ENCODE data around the gene MAPK8IP1. TPM values are rescaled to one million over a fixed set of nuclear protein-coding genes. Genes with fewer than 3 reads are reported as not detected.
"Not testable (repeated sequence)": the region's sequence is repeated elsewhere in the genome, so short reads cannot be mapped to it uniquely, and the experiment has no call there.

The MAPK8IP1 gene
- total RNA-seq, 1 donor from 2014 or later = 3.1 TPM

GRCh38 chr11:45892856-45893255, 7.4 kb downstream of the MAPK8IP1 start:
- no peak for DNase-seq

GRCh38 chr11:45894555-45895247, 9.2 kb downstream of the MAPK8IP1 start:
- no peak for DNase-seq

- no peak for DNase-seq
Observed at GRCh38 chr11:45895553-45896259, 10.3 kb downstream of the MAPK8IP1 start.

DNA sequence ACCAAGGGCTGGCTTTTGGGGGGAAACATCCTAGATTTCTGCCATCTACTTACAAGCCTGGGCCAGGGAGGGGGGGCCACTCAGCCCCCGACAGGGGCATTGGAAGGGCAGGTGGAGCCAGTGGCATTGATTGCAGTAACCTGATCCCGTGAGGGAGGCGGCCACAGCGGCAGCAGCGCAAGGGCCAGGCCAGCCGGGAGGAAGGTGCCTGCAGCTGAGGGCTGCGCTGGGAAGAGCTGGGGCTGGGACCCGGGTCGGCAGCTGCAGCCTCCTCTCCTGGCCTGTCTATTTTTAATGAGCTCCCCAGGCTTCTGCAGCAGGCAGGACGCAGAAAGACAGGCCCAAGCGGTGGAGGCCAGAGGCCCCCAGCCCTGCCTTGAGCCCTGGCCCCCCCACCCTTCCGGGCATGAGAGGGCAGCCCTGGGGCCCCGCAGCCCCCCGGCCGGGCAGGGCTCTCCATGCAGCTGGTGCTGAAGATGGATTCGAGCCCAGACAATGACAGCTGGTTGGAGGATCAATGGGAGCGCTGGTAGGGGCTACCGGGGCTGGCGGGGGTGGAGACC, 11.1 kb downstream of the MAPK8IP1 start:
- no peak for DNase-seq

- DNase-seq = no peak
Observed at GRCh38 chr11:45897556-45897955, 12.1 kb downstream of the MAPK8IP1 start.

DNA sequence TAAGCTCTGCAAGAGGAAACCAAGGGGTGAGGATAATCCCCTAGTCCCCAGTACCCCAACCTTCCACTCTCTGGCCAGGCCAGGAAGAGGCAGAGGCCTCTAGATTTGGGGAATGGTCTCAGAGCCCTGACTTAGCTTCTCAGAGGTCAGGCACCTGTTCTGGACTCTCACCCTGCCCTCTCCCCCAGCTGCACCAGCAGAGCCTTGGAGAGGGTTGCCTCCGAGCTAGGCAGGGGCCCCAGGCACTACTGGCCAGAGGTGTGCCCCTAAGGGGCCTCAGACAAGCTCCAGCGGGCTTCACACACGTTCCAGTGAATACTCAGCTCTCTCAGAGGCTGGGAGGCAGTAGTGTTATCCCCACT, 13.6 kb downstream of the MAPK8IP1 start:
- no peak for DNase-seq

DNA sequence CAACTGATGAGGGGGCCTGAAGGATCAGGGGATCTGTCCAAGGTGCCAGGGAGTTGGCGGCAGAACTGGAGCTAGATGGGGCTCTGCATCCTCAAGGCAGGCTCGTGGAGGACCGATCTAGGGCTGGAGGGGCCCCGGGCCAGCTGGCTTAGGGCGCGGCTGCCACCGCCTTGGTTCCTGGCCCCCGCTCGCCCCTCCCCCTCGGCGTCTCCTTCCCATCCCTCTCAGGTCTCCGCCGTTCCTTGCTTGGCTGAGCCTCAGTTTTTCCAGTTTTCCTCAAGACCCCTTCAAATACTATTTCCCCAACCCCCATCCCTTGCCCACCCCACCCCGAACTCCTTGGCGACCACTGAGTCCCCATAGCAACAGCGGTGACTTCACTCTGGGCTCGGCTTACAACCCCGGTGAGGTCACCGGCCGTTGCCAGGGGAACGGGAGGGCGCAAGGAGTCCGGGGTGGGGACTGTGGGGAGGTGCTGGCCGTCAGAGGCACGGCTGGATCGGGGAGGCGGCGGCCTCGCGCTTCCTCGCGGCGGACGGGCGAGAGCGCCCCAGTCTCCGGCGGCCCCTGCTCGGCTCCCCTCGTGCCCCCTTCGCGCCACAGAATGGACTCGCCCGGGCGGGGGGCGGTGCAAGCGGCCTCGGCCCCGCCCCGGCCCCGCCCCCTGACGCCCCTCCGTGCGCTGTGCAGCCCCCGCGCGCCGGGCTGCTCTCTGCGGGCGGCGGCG, 14.2 kb downstream of the MAPK8IP1 start:
- DNase-seq = peak; percentile 78

GRCh38 chr11:45900175-45900800, 14.8 kb downstream of the MAPK8IP1 start:
- DNase-seq = not testable (repeated sequence)

GRCh38 chr11:45900916-45901617, 15.6 kb downstream of the MAPK8IP1 start:
- no peak for DNase-seq

GRCh38 chr11:45901626-45902025, 16.2 kb downstream of the MAPK8IP1 start:
- no peak for DNase-seq

DNA sequence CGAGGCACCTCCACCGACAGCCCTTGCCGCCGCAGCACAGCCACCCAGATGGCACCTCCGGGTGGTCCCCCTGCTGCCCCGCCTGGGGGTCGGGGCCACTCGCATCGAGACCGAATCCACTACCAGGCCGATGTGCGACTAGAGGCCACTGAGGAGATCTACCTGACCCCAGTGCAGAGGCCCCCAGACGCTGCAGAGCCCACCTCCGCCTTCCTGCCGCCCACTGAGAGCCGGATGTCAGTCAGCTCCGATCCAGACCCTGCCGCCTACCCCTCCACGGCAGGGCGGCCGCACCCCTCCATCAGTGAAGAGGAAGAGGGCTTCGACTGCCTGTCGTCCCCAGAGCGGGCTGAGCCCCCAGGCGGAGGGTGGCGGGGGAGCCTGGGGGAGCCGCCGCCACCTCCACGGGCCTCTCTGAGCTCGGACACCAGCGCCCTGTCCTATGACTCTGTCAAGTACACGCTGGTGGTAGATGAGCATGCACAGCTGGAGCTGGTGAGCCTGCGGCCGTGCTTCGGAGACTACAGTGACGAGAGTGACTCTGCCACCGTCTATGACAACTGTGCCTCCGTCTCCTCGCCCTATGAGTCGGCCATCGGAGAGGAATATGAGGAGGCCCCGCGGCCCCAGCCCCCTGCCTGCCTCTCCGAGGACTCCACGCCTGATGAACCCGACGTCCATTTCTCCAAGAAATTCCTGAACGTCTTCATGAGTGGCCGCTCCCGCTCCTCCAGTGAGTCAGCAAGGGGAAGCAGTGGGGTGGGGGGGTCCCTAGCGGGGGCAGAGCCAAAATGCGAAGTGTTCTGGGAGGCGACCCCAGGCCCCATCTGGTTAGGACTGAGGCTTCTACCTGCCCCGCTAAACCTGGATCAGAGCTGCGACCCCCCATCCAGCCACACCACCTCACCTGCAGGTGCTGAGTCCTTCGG, 17.3 kb downstream of the MAPK8IP1 start:
- no peak for DNase-seq

- DNase-seq = no peak
Observed at GRCh38 chr11:45904309-45904915, 19.0 kb downstream of the MAPK8IP1 start.

- no peak for DNase-seq
Observed at GRCh38 chr11:45905095-45905494, 19.6 kb downstream of the MAPK8IP1 start.

DNA sequence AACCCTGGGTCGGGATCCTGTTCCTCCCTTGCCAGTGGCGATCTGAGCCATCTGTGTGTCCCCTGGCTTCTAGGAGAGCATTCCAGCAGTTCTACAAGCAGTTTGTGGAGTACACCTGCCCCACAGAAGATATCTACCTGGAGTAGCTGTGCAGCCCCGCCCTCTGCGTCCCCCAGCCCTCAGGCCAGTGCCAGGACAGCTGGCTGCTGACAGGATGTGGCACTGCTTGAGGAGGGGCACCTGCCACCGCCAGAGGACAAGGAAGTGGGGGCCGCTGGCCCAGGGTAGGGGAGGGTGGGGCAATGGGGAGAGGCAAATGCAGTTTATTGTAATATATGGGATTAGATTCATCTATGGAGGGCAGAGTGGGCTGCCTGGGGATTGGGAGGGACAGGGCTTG, 20.1 kb downstream of the MAPK8IP1 start:
- not testable (repeated sequence) for DNase-seq

DNA sequence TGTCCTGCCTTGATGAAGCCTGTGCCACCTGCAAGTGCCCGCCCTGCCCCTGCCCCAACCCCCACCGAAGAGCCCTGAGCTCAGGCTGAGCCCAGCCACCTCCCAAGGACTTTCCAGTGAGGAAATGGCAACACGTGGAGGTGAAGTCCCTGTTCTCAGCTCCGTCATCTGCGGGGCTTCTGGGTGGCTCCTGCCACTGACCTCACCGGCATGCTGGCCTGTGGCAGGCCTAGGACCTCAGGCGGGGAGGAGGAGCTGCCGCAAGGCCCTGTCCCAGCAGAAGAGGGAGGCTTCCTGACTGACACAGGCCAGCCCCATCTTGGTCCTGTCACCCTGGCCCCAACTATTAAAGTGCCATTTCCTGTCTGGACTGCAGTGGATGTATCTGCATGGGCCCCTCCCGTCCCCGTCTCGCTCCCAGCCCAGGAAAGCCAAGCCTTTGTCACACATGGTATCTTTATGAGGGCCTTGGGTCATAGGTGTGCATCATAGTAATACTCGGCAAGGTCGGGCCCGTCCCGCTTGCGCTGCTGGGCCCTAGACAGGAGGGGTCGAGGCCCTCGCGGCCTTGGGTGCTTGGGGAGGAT, 20.7 kb downstream of the MAPK8IP1 start:
- peak; percentile 12 for DNase-seq

- DNase-seq = no peak
Observed at GRCh38 chr11:45906965-45907611, 21.6 kb downstream of the MAPK8IP1 start, which contains the start of gene FREY1. Gene FREY1, minus strand, starts transcription at chr11:45907271. Its CDS starts 26 bp downstream, at chr11:45907245.

DNA sequence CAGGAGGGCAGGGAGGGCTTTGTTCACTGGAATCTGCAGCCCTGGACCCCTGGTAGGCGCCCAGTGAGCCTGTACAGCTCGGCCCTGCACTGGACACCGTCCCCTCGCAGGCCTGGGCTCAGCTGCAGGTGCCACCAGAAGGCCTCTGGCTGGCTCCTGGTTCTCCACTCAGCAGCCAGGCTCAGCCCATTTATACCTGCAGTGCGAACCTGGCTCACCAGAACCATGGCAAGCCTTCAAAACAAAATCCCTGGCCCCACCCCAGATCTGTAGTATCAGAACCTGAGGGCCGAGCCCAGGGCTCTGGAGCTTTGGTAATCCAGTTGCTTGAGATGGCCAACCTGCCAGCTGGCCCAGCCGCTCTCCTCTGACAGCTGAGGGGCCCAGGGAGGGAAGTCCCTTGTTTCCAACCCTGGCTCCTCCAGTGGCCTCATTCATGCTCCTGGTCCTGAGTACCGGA, 22.5 kb downstream of the MAPK8IP1 start:
- no peak for DNase-seq

GRCh38 chr11:45909594-45910475, 24.4 kb downstream of the MAPK8IP1 start:
- no peak for DNase-seq

Data from dermis blood vessel endothelial cell (primary cell).